COLO668 (cell line): ENCODE measurements around the gene NUBPL.

Source experiments
- DNase-seq: peaks from one replicate; lab custom pipeline; 2025; ENCODE audit not compliant: unreplicated experiment; lab: John Stamatoyannopoulos, UW

Gene NUBPL

GRCh38 chr14:31902945-31903646, 341.9 kb downstream of the NUBPL start:
- DNase-seq = no peak

GRCh38 chr14:31909977-31910376, 348.8 kb downstream of the NUBPL start:
- no peak for DNase-seq
